ENCODE measurements around the gene TRIM59.

TRIM59 gene

DNA sequence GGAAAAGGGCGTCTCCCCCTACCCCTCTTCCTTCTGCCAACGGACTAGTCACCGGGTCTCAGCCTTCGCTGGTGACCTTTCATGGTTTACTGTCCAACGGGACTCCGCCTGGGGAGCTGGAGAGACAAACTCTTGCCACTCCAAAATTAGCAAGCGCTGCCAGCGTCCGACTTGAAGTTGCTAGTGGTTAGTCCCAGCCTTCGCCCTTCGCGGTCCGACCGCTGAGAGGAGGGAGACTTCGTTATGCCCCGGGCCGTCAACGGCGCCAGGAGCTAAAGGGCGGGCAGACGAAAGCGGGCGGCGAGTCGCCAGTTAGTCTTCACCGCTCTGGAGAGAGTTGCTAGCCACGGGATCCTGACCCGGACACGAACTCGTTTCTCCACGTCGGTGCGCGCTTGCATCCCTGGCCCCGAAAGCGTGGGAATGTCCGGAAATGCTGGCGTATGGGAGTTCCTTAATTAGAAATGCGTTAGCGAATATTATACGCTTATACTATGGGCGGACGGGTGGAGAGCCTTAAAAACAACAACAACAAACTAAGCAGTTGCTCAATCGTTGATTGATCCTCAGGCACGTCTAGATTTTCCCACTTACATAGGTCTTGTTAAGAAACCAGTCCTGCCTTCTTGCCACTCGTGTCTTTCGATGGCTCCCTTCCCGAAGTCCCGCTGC is 49.4 kb downstream of the TRIM59 start:
- H3K79me1 ChIP-seq (ENCODE audit: low read length): peaks cover 13% of the 10 kb centered on the region
- H3K9me3 ChIP-seq (ENCODE audit: insufficient read depth, low read depth, low read length): no peaks in the 10 kb centered on the region
- H3K36me3 ChIP-seq (ENCODE audit: control insufficient read depth in 1 of 2, insufficient read depth in 2 of 2, low read length in 2 of 2): no peaks in the 10 kb centered on the region
- no peaks in the 10 kb centered on the region for H3K4me1 ChIP-seq (ENCODE audit: control insufficient read depth in 1 of 2, insufficient read depth in 2 of 2, low read length in 2 of 2)
- H3K27ac ChIP-seq (ENCODE audit: low read depth, low read length): peak overlapping the region; percentile 86
- no CpG with 5 or more reads among the region's 49 CpGs for WGBS (ENCODE audit: extremely low coverage, insufficient coverage, insufficient read length)
- peak overlapping the region; percentile 82 for H4K8ac ChIP-seq (ENCODE audit: low read depth, low read length)
- peak overlapping the region; percentile 90 for H3K4me3 ChIP-seq (ENCODE audit: low read depth, low read length)
- peaks cover 19% of the 10 kb centered on the region for H3K79me2 ChIP-seq (ENCODE audit: control insufficient read depth, insufficient read depth, low read length, poor library complexity)
- peak overlapping the region; percentile 84 for H3K4me2 ChIP-seq (ENCODE audit: low read length)
- peak overlapping the region; percentile 56 for H2AK5ac ChIP-seq (ENCODE audit: low read length)
- H3K18ac ChIP-seq (ENCODE audit: low read length): peak overlapping the region; percentile 65
- H2BK5ac ChIP-seq (ENCODE audit: low read depth, low read length, poor library complexity): peak overlapping the region; percentile 86
- H2BK120ac ChIP-seq (ENCODE audit: insufficient read depth, low read length, poor library complexity): peak overlapping the region; percentile 55
- H4K91ac ChIP-seq (ENCODE audit: low read depth, low read length): peak overlapping the region; percentile 79
- DNase-seq: peak; percentile 49 to 67
- H2BK12ac ChIP-seq (ENCODE audit: low read length): no peak overlapping the region
- H3K27me3 ChIP-seq (ENCODE audit: insufficient read depth, low read length): no peaks in the 10 kb centered on the region
- peak overlapping the region; percentile 87 for H4K12ac ChIP-seq (ENCODE audit: low read depth, low read length)
- no peak overlapping the region for H3K23ac ChIP-seq (ENCODE audit: low read length)
- H2AFZ ChIP-seq (ENCODE audit: insufficient read depth, low read length, poor library complexity): peak overlapping the region; percentile 30
- H3K14ac ChIP-seq (ENCODE audit: low read length): peak overlapping the region; percentile 84
- H3K4ac ChIP-seq (ENCODE audit: low read depth, low read length): peak overlapping the region; percentile 91
- H3K9ac ChIP-seq (ENCODE audit: low read length): peak overlapping the region; percentile 93

DNA sequence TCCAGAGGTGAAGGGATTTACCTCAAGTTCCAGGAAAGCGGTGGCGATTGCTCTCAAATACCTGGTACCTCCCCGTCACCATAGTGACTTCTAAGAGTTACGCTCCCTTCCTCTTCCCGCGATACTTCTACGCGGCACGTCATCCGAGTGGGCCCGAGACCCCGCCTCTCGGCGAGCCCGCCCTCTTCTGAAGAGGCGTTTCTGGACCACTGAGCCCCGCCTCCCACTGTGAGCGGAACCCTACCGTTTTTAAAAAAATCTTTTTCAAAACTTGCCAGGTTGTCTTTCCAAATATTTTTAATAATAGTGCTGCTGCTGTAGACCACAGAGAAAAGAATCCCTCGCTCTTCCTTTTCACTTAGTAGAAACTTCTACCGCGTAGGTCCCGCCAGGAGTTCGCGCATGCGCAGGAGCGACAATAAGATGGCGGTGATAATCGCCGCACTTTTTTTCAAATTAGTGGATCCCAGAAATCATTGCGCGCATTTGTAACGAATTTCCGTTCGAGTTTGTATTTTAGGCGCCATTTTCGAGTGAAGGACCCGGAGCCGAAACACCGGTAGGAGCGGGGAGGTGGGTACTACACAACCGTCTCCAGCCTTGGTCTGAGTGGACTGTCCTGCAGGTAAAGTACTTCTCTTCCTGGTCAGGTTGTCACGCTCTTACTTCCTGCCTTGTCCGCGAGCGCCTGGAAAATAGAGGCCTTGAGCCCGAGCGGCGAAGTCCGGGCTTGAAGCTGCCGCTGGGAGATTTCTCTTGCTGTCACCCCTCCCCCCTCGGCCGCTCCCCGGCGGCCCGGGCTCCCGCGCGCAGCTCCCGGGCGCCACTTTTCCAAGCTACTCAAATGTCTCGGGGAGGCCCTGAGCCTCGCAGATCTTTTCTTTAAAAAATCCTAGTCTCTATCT is 50.2 kb downstream of the TRIM59 start, which contains the start of the genes IFT80 and SMC4:
IFT80 (minus strand) TSS at position 101 of the 905 bp plus-strand sequence. CDS start 14,625 bp downstream, outside the sequence.
SMC4 (plus strand) TSS at position 526 of the 905 bp plus-strand sequence. CDS start 1,177 bp downstream, outside the sequence.
- H3K14ac ChIP-seq (ENCODE audit: low read length): peak within 1 kb of the TSS; percentile 84
- peaks cover 19% of the 10 kb centered on the region for H3K79me2 ChIP-seq (ENCODE audit: control insufficient read depth, insufficient read depth, low read length, poor library complexity)
- peak within 1 kb of the TSS; percentile 87 for H4K12ac ChIP-seq (ENCODE audit: low read depth, low read length)
- no peak within 1 kb of the TSS for H3K23ac ChIP-seq (ENCODE audit: low read length)
- H3K27ac ChIP-seq (ENCODE audit: low read depth, low read length): peak within 1 kb of the TSS; percentile 86
- H3K4ac ChIP-seq (ENCODE audit: low read depth, low read length): peak within 1 kb of the TSS; percentile 91
- H2BK12ac ChIP-seq (ENCODE audit: low read length): no peak within 1 kb of the TSS
- peak within 1 kb of the TSS; percentile 79 for H4K91ac ChIP-seq (ENCODE audit: low read depth, low read length)
- H3K4me1 ChIP-seq (ENCODE audit: control insufficient read depth in 1 of 2, insufficient read depth in 2 of 2, low read length in 2 of 2): no peaks in the 10 kb centered on the region
- DNase-seq: peak; percentile 96 to 99
- H2BK120ac ChIP-seq (ENCODE audit: insufficient read depth, low read length, poor library complexity): peak within 1 kb of the TSS; percentile 55
- H2AK5ac ChIP-seq (ENCODE audit: low read length): peak within 1 kb of the TSS; percentile 56
- H3K4me3 ChIP-seq (ENCODE audit: low read depth, low read length): peak within 1 kb of the TSS; percentile 90
- H3K18ac ChIP-seq (ENCODE audit: low read length): peak within 1 kb of the TSS; percentile 87
- peak within 1 kb of the TSS; percentile 96 for H3K9ac ChIP-seq (ENCODE audit: low read length)
- H2AFZ ChIP-seq (ENCODE audit: insufficient read depth, low read length, poor library complexity): peak within 1 kb of the TSS; percentile 41
- no peaks in the 10 kb centered on the region for H3K27me3 ChIP-seq (ENCODE audit: insufficient read depth, low read length)
- H3K36me3 ChIP-seq (ENCODE audit: control insufficient read depth in 1 of 2, insufficient read depth in 2 of 2, low read length in 2 of 2): no peaks in the 10 kb centered on the region
- H2BK5ac ChIP-seq (ENCODE audit: low read depth, low read length, poor library complexity): peak within 1 kb of the TSS; percentile 86
- no peaks in the 10 kb centered on the region for H3K9me3 ChIP-seq (ENCODE audit: insufficient read depth, low read depth, low read length)
- peak within 1 kb of the TSS; percentile 82 for H4K8ac ChIP-seq (ENCODE audit: low read depth, low read length)
- no CpG with 5 or more reads among the region's 63 CpGs for WGBS (ENCODE audit: extremely low coverage, insufficient coverage, insufficient read length)
- H3K4me2 ChIP-seq (ENCODE audit: low read length): peak within 1 kb of the TSS; percentile 84
- H3K79me1 ChIP-seq (ENCODE audit: low read length): peaks cover 13% of the 10 kb centered on the region

DNA sequence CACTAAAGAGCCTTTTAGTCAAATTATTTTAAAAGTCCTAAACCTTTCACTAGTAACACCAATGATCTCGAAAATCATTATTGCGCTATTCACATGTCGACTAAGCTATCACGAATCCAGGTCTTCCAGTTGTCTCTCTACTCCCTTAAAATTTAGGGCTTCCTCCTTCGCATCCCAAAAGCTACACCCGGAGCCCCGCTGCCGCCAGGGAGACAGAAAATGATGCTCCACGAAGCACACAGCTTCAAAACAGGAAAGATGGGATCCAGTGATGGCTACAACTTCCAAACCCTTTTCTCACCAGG is 50.8 kb downstream of the TRIM59 start:
- Histone ChIP-seq H3K4me3 (ENCODE audit: low read depth, low read length) (peak overlapping the region; percentile 89), H2AK5ac (ENCODE audit: low read length) (no peak overlapping the region), H3K4ac (ENCODE audit: low read depth, low read length) (no peak overlapping the region), H2BK5ac (ENCODE audit: low read depth, low read length, poor library complexity) (no peak overlapping the region), H3K23ac (ENCODE audit: low read length) (no peak overlapping the region), H3K9me3 (ENCODE audit: insufficient read depth, low read depth, low read length) (no peaks in the 10 kb centered on the region), H3K27me3 (ENCODE audit: insufficient read depth, low read length) (no peaks in the 10 kb centered on the region), H3K4me2 (ENCODE audit: low read length) (peak overlapping the region; percentile 69), H2BK12ac (ENCODE audit: low read length) (no peak overlapping the region), H2AFZ (ENCODE audit: insufficient read depth, low read length, poor library complexity) (peak overlapping the region; percentile 41), H3K14ac (ENCODE audit: low read length) (no peak overlapping the region), H3K36me3 (ENCODE audit: control insufficient read depth in 1 of 2, insufficient read depth in 2 of 2, low read length in 2 of 2) (no peaks in the 10 kb centered on the region), H2BK120ac (ENCODE audit: insufficient read depth, low read length, poor library complexity) (no peak overlapping the region), H4K12ac (ENCODE audit: low read depth, low read length) (no peak overlapping the region), H3K18ac (ENCODE audit: low read length) (no peak overlapping the region), H3K79me1 (ENCODE audit: low read length) (peaks cover 13% of the 10 kb centered on the region), H3K27ac (ENCODE audit: low read depth, low read length) (no peak overlapping the region), H3K9ac (ENCODE audit: low read length) (peak overlapping the region; percentile 96), H4K91ac (ENCODE audit: low read depth, low read length) (no peak overlapping the region), H4K8ac (ENCODE audit: low read depth, low read length) (peak overlapping the region; percentile 78), H3K79me2 (ENCODE audit: control insufficient read depth, insufficient read depth, low read length, poor library complexity) (peaks cover 19% of the 10 kb centered on the region), H3K4me1 (ENCODE audit: control insufficient read depth in 1 of 2, insufficient read depth in 2 of 2, low read length in 2 of 2) (no peaks in the 10 kb centered on the region)
- DNase-seq: no peak
- no CpG with 5 or more reads among the region's 9 CpGs for WGBS (ENCODE audit: extremely low coverage, insufficient coverage, insufficient read length)

DNA sequence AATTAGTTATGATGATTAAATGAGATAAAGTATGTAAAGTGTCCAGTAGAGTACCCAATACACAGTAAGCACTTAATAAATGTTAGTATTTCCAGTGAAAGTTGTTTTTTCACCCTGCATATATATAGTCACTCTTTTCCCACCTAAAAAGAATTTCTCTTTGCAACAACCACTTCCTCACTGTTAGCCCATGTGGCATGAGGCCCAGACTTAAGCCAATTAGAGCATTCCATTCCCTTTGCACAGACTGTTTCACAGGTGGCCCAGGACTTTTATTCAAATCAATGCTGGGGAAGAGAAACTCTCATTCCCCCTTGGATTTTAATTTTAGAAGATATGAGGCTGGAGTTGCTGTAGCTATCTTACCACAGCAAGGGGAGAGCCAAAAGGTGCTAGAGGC is 54.3 kb downstream of the TRIM59 start:
- Histone ChIP-seq H3K14ac (ENCODE audit: low read length) (no peak overlapping the region), H3K27ac (ENCODE audit: low read depth, low read length) (no peak overlapping the region), H3K36me3 (ENCODE audit: control insufficient read depth in 1 of 2, insufficient read depth in 2 of 2, low read length in 2 of 2) (no peaks in the 10 kb centered on the region), H2BK12ac (ENCODE audit: low read length) (no peak overlapping the region), H2BK120ac (ENCODE audit: insufficient read depth, low read length, poor library complexity) (no peak overlapping the region), H3K79me2 (ENCODE audit: control insufficient read depth, insufficient read depth, low read length, poor library complexity) (peaks cover 7% of the 10 kb centered on the region), H2AFZ (ENCODE audit: insufficient read depth, low read length, poor library complexity) (no peak overlapping the region), H4K8ac (ENCODE audit: low read depth, low read length) (no peak overlapping the region), H3K27me3 (ENCODE audit: insufficient read depth, low read length) (no peaks in the 10 kb centered on the region), H3K4me2 (ENCODE audit: low read length) (no peak overlapping the region), H3K4me1 (ENCODE audit: control insufficient read depth in 1 of 2, insufficient read depth in 2 of 2, low read length in 2 of 2) (peaks cover 0 to 2% of the 10 kb centered on the region in 2 experiments), H3K23ac (ENCODE audit: low read length) (no peak overlapping the region), H3K9me3 (ENCODE audit: insufficient read depth, low read depth, low read length) (no peaks in the 10 kb centered on the region), H2AK5ac (ENCODE audit: low read length) (no peak overlapping the region), H3K79me1 (ENCODE audit: low read length) (peaks cover 7% of the 10 kb centered on the region), H3K4ac (ENCODE audit: low read depth, low read length) (no peak overlapping the region), H3K9ac (ENCODE audit: low read length) (no peak overlapping the region), H4K12ac (ENCODE audit: low read depth, low read length) (no peak overlapping the region), H2BK5ac (ENCODE audit: low read depth, low read length, poor library complexity) (no peak overlapping the region), H4K91ac (ENCODE audit: low read depth, low read length) (no peak overlapping the region), H3K18ac (ENCODE audit: low read length) (no peak overlapping the region), H3K4me3 (ENCODE audit: low read depth, low read length) (no peak overlapping the region)
- no peak for DNase-seq

Data from trophoblast cell (in vitro differentiated cells and primary cell).